CD14-positive monocyte (primary cell): ENCODE data around the gene RAN. TPM values are rescaled to one million over a fixed set of nuclear protein-coding genes. Genes with fewer than 3 reads are reported as not detected.
A peak's percentile ranks its signal among the peaks of the same experiment; 100 is the strongest.

Experiments
- DNase-seq, 3 donors: peaks; one replicate each; pipeline ENCODE4 v3.0.0-alpha.2; 2011 to 2022
- H2AFZ ChIP-seq: 2 replicates; pipeline ENCODE4 v1.6.0; 2012; ENCODE audit warnings: mild to moderate bottlenecking, low read depth, low read length, inconsistent platforms; ENCODE audit not compliant: insufficient read depth, poor library complexity, severe bottlenecking
- H3K27ac ChIP-seq, 2 donors: 1 replicate in 1 of 2; 2 replicates in 1 of 2; pipeline ENCODE4 v1.5.1; 2012 to 2013; ENCODE audit warnings: low read length in 2 of 2, control low read depth in 1 of 2, inconsistent platforms in 1 of 2, low read depth in 1 of 2, mild to moderate bottlenecking in 1 of 2
- H3K27me3 ChIP-seq, 2 donors: one replicate each; pipeline versions ENCODE4 v1.6.0 to v1.6.1; 2011 to 2013; ENCODE audit warnings: low read length in 2 of 2; ENCODE audit not compliant: control insufficient read depth in 2 of 2, insufficient read depth in 2 of 2
- H3K36me3 ChIP-seq, 2 donors: replicated peaks in 1 of 2; 1 replicate in 1 of 2; 2 replicates in 1 of 2; pipeline versions ENCODE4 v1.5.1 to v1.6.1; 2012 to 2013; ENCODE audit warnings: low read length in 2 of 2, control low read depth in 1 of 2, inconsistent platforms in 1 of 2, mild to moderate bottlenecking in 1 of 2; ENCODE audit not compliant: insufficient read depth in 2 of 2, control insufficient read depth in 1 of 2
- H3K4me1 ChIP-seq, 2 donors: 1 replicate in 1 of 2; 2 replicates in 1 of 2; pipeline versions ENCODE4 v1.5.1 to v1.6.1; 2012 to 2013; ENCODE audit warnings: low read length in 2 of 2, control low read depth in 1 of 2, inconsistent platforms in 1 of 2, mild to moderate bottlenecking in 1 of 2, moderate library complexity in 1 of 2; ENCODE audit not compliant: insufficient read depth in 2 of 2, control insufficient read depth in 1 of 2
- H3K4me2 ChIP-seq: replicated peaks from 2 replicates; pipeline ENCODE3; 2012; ENCODE audit warnings: low read length, moderate library complexity, mild to moderate bottlenecking; ENCODE audit not compliant: poor library complexity, severe bottlenecking; ENCODE audit errors: extremely low read depth
- H3K4me3 ChIP-seq, 3 experiments: fragments of 200-600 bp in 1 of 3; sonication (generic) in 1 of 3; replicated peaks in 1 of 3; 1 replicate in 2 of 3; 2 replicates in 1 of 3; pipeline ENCODE4 v1.5.1; 2011 to 2013; ENCODE audit warnings: low read length in 3 of 3, mild to moderate bottlenecking in 3 of 3, control low read depth in 2 of 3, low read depth in 2 of 3, inconsistent platforms in 1 of 3, moderate library complexity in 1 of 3
- H3K79me2 ChIP-seq: 2 replicates; pipeline ENCODE4 v1.6.0; 2012; ENCODE audit warnings: mild to moderate bottlenecking, control low read depth, inconsistent platforms, low read length, moderate library complexity; ENCODE audit not compliant: insufficient read depth
- H3K9ac ChIP-seq: 2 replicates; pipeline ENCODE4 v1.6.0; 2017; ENCODE audit warnings: low read length, mild to moderate bottlenecking; ENCODE audit not compliant: insufficient read depth, poor library complexity, severe bottlenecking
- H3K9me3 ChIP-seq, 2 donors: replicated peaks in 1 of 2; 1 replicate in 1 of 2; 2 replicates in 1 of 2; pipeline versions ENCODE4 v1.5.1 to v1.6.1; 2012 to 2013; ENCODE audit warnings: low read length in 2 of 2, control low read depth in 1 of 2; ENCODE audit not compliant: control insufficient read depth in 1 of 2, insufficient read depth in 1 of 2
- H4K20me1 ChIP-seq: 2 replicates; pipeline ENCODE4 v1.6.0; 2012; ENCODE audit warnings: mild to moderate bottlenecking, low read length, control low read depth, moderate library complexity; ENCODE audit not compliant: insufficient read depth
- H3K27ac Mint-ChIP-seq, 7 donors: one replicate each; pipeline ENCODE4 v1.8.0; 2020; ENCODE audit warnings: mild to moderate bottlenecking in 7 of 7, mixed read lengths in 7 of 7, moderate library complexity in 6 of 7, inconsistent platforms in 2 of 7
- H3K27me3 Mint-ChIP-seq, 3 donors: one replicate each; pipeline ENCODE4 v1.8.0; 2021 to 2022; ENCODE audit warnings: low read depth in 3 of 3, mild to moderate bottlenecking in 3 of 3, mixed read lengths in 3 of 3, moderate library complexity in 3 of 3, inconsistent platforms in 1 of 3
- H3K36me3 Mint-ChIP-seq, 2 donors: one replicate each; pipeline ENCODE4 v1.8.0; 2020; ENCODE audit warnings: mixed read lengths in 2 of 2, inconsistent platforms in 1 of 2, mild to moderate bottlenecking in 1 of 2
- H3K4me1 Mint-ChIP-seq: one replicate; pipeline ENCODE4 v1.8.0; 2020; ENCODE audit warnings: mild to moderate bottlenecking, mixed read lengths
- H3K4me3 Mint-ChIP-seq, 2 donors: one replicate each; pipeline ENCODE4 v1.8.0; 2020; ENCODE audit warnings: mild to moderate bottlenecking in 2 of 2, mixed read lengths in 2 of 2, moderate library complexity in 1 of 2
- H3K9me3 Mint-ChIP-seq, 7 donors: one replicate each; pipeline ENCODE4 v1.8.0; 2020 to 2022; ENCODE audit warnings: mixed read lengths in 7 of 7, mild to moderate bottlenecking in 6 of 7, moderate library complexity in 6 of 7, inconsistent platforms in 2 of 7
- CTCF ChIP-seq: fragments of 200-600 bp; IDR thresholded peaks from one replicate; pipeline ENCODE4 v1.8.0; 2022; ENCODE audit warnings: antibody characterized with exemption, mild to moderate bottlenecking
- WGBS: methylation state at CpG from one replicate; pipeline ENCODE4 v1.1.5; 2013; ENCODE audit warnings: missing lambda C conversion rate; ENCODE audit not compliant: insufficient coverage; 5-methylcytosine and 5-hydroxymethylcytosine counted together
- intact Hi-C, 2 donors: fragments of 100-400 bp; cut with micrococcal nuclease; formaldehyde crosslinking; loops; one replicate each; pipeline versions ENCODE4 v1.15.0 to v1.15.1; 2023
- polyA plus RNA-seq, 3 donors: library from polyadenylated mRNA; depleted of rRNA in 1 of 3; unstranded in 2 of 3; stranded (reverse) in 1 of 3; fragments of 300-500 nt in 2 of 3; fragments of >200 nt in 1 of 3; fragmentation: Illumina TruSeq in 2 of 3; gene quantifications; 1 replicate in 2 of 3; 2 replicates in 1 of 3; pipeline ENCODE4 v1.2.3, GENCODE V29; 2012 to 2021

Gene RAN
- polyA plus RNA-seq, 3 donors: 197 to 443 (median 366) TPM

- Histone ChIP-seq H2AFZ (peak overlapping the region; percentile 93), H3K27ac (peak overlapping the region; percentile 67 to 84), H3K36me3 (peaks cover 23 to 27% of the 10 kb centered on the region in 2 donors), H3K79me2 (peaks cover 29% of the 10 kb centered on the region), H3K9ac (peak overlapping the region; percentile 69), H4K20me1 (peaks cover 26% of the 10 kb centered on the region), H3K27me3 (no peaks in the 10 kb centered on the region), H3K4me3 (peak overlapping the region; percentile 54 to 81 (median 63)), H3K4me1 (peaks cover 17 to 30% of the 10 kb centered on the region in 2 donors), H3K4me2 (peak overlapping the region; percentile 83), H3K9me3 (no peaks in the 10 kb centered on the region)
- WGBS: 53% methylated on average over 30 of the region's 31 CpGs
- Mint-ChIP-seq H3K4me1 (peaks cover 27% of the 10 kb centered on the region), H3K27ac (peak overlapping the region; percentile 54 to 95 (median 92)), H3K36me3 (peaks cover 24 to 28% of the 10 kb centered on the region in 2 donors), H3K27me3 (peaks cover 0 to 4% (median 1%) of the 10 kb centered on the region in 3 donors), H3K4me3 (peak overlapping the region; percentile 74 to 83), H3K9me3 (peaks cover 0 to 5% (median 0%) of the 10 kb centered on the region in 7 donors)
- DNase-seq: peak; percentile 83 to 92 (median 91)
- peak; percentile 72 for TF ChIP-seq CTCF
- intact Hi-C loops: loop anchor here (1.0 to 10.0 kb wide), 3 partner anchors 31 to 1624 kb away; partner anchors contain the start of genes STX2 (in 2 of the 2) and FBRSL1 (in 1 of the 2)
Measured at GRCh38 chr12:130870442-130871285, 1.2 kb upstream of the RAN start.
